Subcutaneous preadipocyte (primary cell): ENCODE measurements around the gene OR13F1. TPM values are rescaled to one million over a fixed set of nuclear protein-coding genes. Genes with fewer than 3 reads are reported as not detected.

Experiments used
- total RNA-seq: library from RNA; depleted of rRNA; stranded (reverse); fragments of >200 nt; gene quantifications from 2 replicates; pipeline ENCODE4 v1.2.3, GENCODE V29; 2012

Gene OR13F1, protein sequence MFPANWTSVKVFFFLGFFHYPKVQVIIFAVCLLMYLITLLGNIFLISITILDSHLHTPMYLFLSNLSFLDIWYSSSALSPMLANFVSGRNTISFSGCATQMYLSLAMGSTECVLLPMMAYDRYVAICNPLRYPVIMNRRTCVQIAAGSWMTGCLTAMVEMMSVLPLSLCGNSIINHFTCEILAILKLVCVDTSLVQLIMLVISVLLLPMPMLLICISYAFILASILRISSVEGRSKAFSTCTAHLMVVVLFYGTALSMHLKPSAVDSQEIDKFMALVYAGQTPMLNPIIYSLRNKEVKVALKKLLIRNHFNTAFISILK
- not detected in 2 replicates for total RNA-seq

DNA sequence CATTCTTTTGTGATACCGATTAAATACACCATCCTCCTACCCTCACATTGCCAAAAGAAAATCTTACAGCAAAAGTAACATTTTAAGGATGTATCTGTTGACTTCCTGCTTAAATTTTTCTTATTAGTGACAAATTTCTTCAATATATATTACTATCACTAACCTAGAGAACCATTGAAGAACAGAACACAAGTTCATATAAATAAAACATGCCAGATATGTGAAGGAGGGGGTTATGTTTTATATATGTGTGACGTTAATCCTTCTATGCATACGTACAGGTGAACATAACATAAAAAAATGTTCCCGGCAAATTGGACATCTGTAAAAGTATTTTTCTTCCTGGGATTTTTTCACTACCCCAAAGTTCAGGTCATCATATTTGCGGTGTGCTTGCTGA is at the start of gene OR13F1:
TSS of gene OR13F1 (plus strand) at position 301 of the 400 bp plus-strand sequence. CDS start at position 301, 0 bp downstream.

DNA sequence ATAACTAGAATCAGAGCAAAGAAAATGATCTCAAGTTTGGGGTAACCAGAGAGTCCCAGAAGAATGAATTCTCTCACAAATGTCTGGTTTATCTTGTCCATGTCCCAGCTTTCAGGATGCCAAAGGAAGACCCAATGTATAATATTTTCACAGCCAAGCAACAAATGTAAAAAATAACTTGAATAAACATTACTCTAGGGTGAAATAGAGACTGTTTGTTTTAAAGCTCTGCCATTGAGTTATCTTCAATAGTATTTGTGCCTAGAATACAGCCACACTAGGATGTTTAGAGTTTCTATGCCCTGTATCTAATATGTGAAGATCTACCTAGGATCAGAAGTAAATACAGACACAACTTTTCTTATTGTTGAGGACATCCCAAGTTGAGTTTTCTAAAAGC is 23.0 kb downstream of the OR13F1 start, which contains the start of gene OR13C4:
TSS of gene OR13C4 (minus strand) at position 101 of the 400 bp plus-strand sequence. CDS start at position 101, 0 bp downstream.

DNA sequence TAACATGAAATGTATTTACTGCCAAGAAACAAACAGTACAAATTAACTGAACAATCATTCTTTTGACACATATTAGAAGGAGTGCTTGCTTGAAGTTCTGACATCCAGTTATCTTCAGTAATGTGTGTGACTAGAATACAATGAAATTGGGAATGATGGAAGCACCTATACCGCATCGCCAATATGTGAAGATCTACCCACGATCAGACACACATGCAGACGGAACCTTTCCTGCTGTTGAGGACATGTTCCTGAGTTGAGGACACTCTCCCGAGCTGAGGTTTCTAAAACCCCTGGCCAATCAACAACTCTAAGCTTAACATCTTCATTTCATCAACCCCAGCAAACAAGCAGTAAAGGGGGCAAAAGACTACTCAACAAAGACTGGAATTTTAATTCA is 32.7 kb downstream of the OR13F1 start, which contains the start of gene OR13C3:
TSS of gene OR13C3 (minus strand) at position 101 of the 400 bp plus-strand sequence. CDS start 133 bp downstream, outside the sequence.

Other genes starting within 250 kb of the OR13F1 start
- not detected in 2 replicates for gene OR13C4, start 22.9 kb downstream of the OR13F1 start, total RNA-seq
- not detected in 2 replicates for gene OR13C3, start 32.6 kb downstream of the OR13F1 start, total RNA-seq
- gene OR13C8, start 64.9 kb downstream of the OR13F1 start, total RNA-seq: not detected in 2 replicates
- not detected in 2 replicates for gene OR13C5, start 95.2 kb downstream of the OR13F1 start, total RNA-seq
- not detected in 2 replicates for gene OR13C2, start 101.4 kb downstream of the OR13F1 start, total RNA-seq
- gene OR13C9, start 113.9 kb downstream of the OR13F1 start, total RNA-seq: not detected in 2 replicates
- gene OR13D1, start 190.3 kb downstream of the OR13F1 start, total RNA-seq: not detected in 2 replicates
- gene NIPSNAP3A, start 243.4 kb downstream of the OR13F1 start, total RNA-seq: 18.2 and 19.1 TPM in 2 replicates